MCF 10A (cell line): Measurements from ENCODE around the gene PAX4. TPM values are rescaled to one million over a fixed set of nuclear protein-coding genes. Genes with fewer than 3 reads are reported as not detected.
A peak's percentile ranks its signal among the peaks of the same experiment; 100 is the strongest.

Experiments used
- BruUV-seq: library from RNA; stranded (reverse); fragments of 400-500 nt; replicated peaks from 2 replicates; lab custom pipeline; 2021; lab: Mats Ljungman, UMichigan
- CTCF ChIA-PET: fragments of 300-600 bp; sonication (Branson Sonifier 250); formaldehyde crosslinking; extraction: SDS; loops from one replicate; lab custom pipeline; 2021; ENCODE audit warnings: antibody characterized with exemption, inconsistent platforms; lab: Yijun Ruan, JAX
- POLR2A ChIA-PET: fragments of 300-600, 350-650 bp; sonication (Branson Sonifier 250); formaldehyde crosslinking; extraction: SDS; loops from one replicate; lab custom pipeline; 2020; ENCODE audit warnings: antibody characterized with exemption, inconsistent platforms; lab: Yijun Ruan, JAX
- DNase-seq: peaks from one replicate; pipeline ENCODE4 v3.0.0-alpha.2; 2018; ENCODE audit not compliant: unreplicated experiment
- H3K27ac Mint-ChIP-seq: one replicate; pipeline ENCODE4 v1.8.0; 2022; ENCODE audit warnings: mild to moderate bottlenecking, low read depth, mixed read lengths; ENCODE audit not compliant: unreplicated experiment
- H3K27me3 Mint-ChIP-seq: one replicate; pipeline ENCODE4 v1.8.0; 2022; ENCODE audit warnings: mixed read lengths; ENCODE audit not compliant: insufficient read depth, unreplicated experiment
- H3K36me3 Mint-ChIP-seq: one replicate; pipeline ENCODE4 v1.8.0; 2022; ENCODE audit warnings: mild to moderate bottlenecking, moderate library complexity, mixed read lengths; ENCODE audit not compliant: insufficient read depth, unreplicated experiment
- H3K4me1 Mint-ChIP-seq: one replicate; pipeline ENCODE4 v1.8.0; 2022; ENCODE audit warnings: mixed read lengths; ENCODE audit not compliant: insufficient read depth, unreplicated experiment
- H3K4me3 Mint-ChIP-seq: one replicate; pipeline ENCODE4 v1.8.0; 2022; ENCODE audit warnings: mild to moderate bottlenecking, moderate library complexity, mixed read lengths; ENCODE audit not compliant: unreplicated experiment
- H3K9me3 Mint-ChIP-seq: one replicate; pipeline ENCODE4 v1.8.0; 2022; ENCODE audit warnings: mixed read lengths; ENCODE audit not compliant: unreplicated experiment
- CTCF ChIP-seq: fragments of 200-600 bp; IDR thresholded peaks from one replicate; pipeline ENCODE4 v1.8.0; 2022; ENCODE audit warnings: antibody characterized with exemption, mild to moderate bottlenecking; ENCODE audit not compliant: unreplicated experiment
- intact Hi-C: fragments of 100-400 bp; cut with micrococcal nuclease; formaldehyde crosslinking; loops from 2 replicates; pipeline ENCODE4 v1.14.1; 2022
- total RNA-seq: library from RNA; stranded (reverse); gene quantifications from 2 replicates; pipeline ENCODE4 v1.2.3, GENCODE V29; 2022

The PAX4 gene
- total RNA-seq, 1 experiment from 2014 or later, result not detected

GRCh38 chr7:127654404-127655394, 36.8 kb upstream of the PAX4 start:
- ChIA-PET POLR2A (interaction anchor here (0.6 to 2.1 kb wide), 6 partner anchors 9 to 664 kb away, joined by 3 to 9 read pairs (median 4); partner anchors contain the start of genes GCC1 and ZNF800), CTCF (interaction anchor here (0.5 to 1.0 kb wide), 3 partner anchors 22 to 73 kb away, joined by 3 read pairs; no protein-coding TSS in a partner anchor)
- H3K4me3 Mint-ChIP-seq, result no peak overlapping the region
- H3K27ac Mint-ChIP-seq, result peak overlapping the region; percentile 40
- no peaks in the 10 kb centered on the region for H3K9me3 Mint-ChIP-seq
- intact Hi-C loops, result no loop called here
- TF ChIP-seq CTCF, result no peak
- H3K36me3 Mint-ChIP-seq, result peaks cover 30% of the 10 kb centered on the region
- DNase-seq, result peak; percentile 24
- H3K27me3 Mint-ChIP-seq, result no peaks in the 10 kb centered on the region
- peaks cover 48% of the 10 kb centered on the region for H3K4me1 Mint-ChIP-seq
- no TSS peak for BruUV-seq

GRCh38 chr7:127653396-127653795, 35.5 kb upstream of the PAX4 start:
- POLR2A ChIA-PET, result interaction anchor here (0.7 to 2.9 kb wide), 6 partner anchors 13 to 363 kb away, joined by 3 to 17 read pairs (median 4); partner anchors contain the start of genes ARF5, GCC1 and ZNF800
- Mint-ChIP-seq H3K27me3 (no peaks in the 10 kb centered on the region), H3K27ac (peak overlapping the region; percentile 40), H3K36me3 (peaks cover 20% of the 10 kb centered on the region), H3K4me3 (no peak overlapping the region), H3K9me3 (no peaks in the 10 kb centered on the region), H3K4me1 (peaks cover 39% of the 10 kb centered on the region)
- TF ChIP-seq CTCF, result no peak
- no TSS peak for BruUV-seq
- CTCF ChIA-PET, result interaction anchor here (1.0 kb wide), 1 partner anchor 24 kb away, joined by 3 read pairs; no protein-coding TSS in a partner anchor
- DNase-seq, result no peak
- intact Hi-C loops, result no loop called here

GRCh38 chr7:127652333-127653248, 34.6 kb upstream of the PAX4 start:
- DNase-seq, result peak; percentile 30
- H3K4me1 Mint-ChIP-seq, result peaks cover 35% of the 10 kb centered on the region
- POLR2A ChIA-PET, result interaction anchor here (0.7 to 2.9 kb wide), 10 partner anchors 14 to 425 kb away, joined by 3 to 25 read pairs (median 4); partner anchors contain the start of genes ARF5, GCC1 and ZNF800

More at GRCh38 chr7:127652333-127653248, 34.6 kb upstream of the PAX4 start:
- CTCF ChIA-PET, result no interaction called here
- Mint-ChIP-seq H3K4me3 (no peak overlapping the region), H3K27ac (no peak overlapping the region), H3K36me3 (peaks cover 12% of the 10 kb centered on the region), H3K27me3 (no peaks in the 10 kb centered on the region), H3K9me3 (no peaks in the 10 kb centered on the region)
- TF ChIP-seq CTCF, result no peak
- BruUV-seq, result TSS peak; percentile 42
- intact Hi-C loops, result no loop called here
